A549 (cell line): ENCODE results near the gene ZNF213. TPM values are rescaled to one million over a fixed set of nuclear protein-coding genes. Genes with fewer than 3 reads are reported as not detected.
A peak's percentile ranks its signal among the peaks of the same experiment; 100 is the strongest.

Experiments used
- ATAC-seq, 2 experiments: fragments of 200-7000 bp in 1 of 2; fragments of >200 bp in 1 of 2; cut with Nextera tagmentation in 1 of 2; cut with Tn5 transposase in 1 of 2; 3 replicates each; pipeline versions ENCODE4 v1.8.0 to v1.9.1; 2018 to 2020; ENCODE audit warnings: mild to moderate bottlenecking in 1 of 2, moderate library complexity in 1 of 2
- CTCF ChIA-PET: fragments of 300-600 bp; sonication (Branson Sonifier 250); formaldehyde crosslinking; extraction: SDS; loops from one replicate; lab custom pipeline; 2021; ENCODE audit warnings: antibody characterized with exemption, inconsistent platforms; lab: Yijun Ruan, JAX
- POLR2A ChIA-PET: fragments of 350-600 bp; formaldehyde crosslinking; extraction: SDS; loops from one replicate; lab custom pipeline; 2021; ENCODE audit warnings: antibody characterized with exemption, inconsistent platforms; lab: Yijun Ruan, JAX
- DNase-seq, 2 experiments: peaks; one replicate each; pipeline versions ENCODE4 v3.0.0 to v3.0.0-alpha.2; 2011 to 2016; ENCODE audit warnings: low read depth in 1 of 2, low spot score in 1 of 2
- FAIRE-seq: peaks from 2 replicates; lab custom pipeline; 2011; peaks lifted over from hg19 to GRCh38; lab: Jason Lieb, UNC
- H3K27ac ChIP-seq, 2 experiments: fragments of >200 bp; sonication (Bioruptor Twin); formaldehyde crosslinking; 3 replicates each; pipeline ENCODE4 v1.5.1; 2016 to 2017
- H3K4me1 ChIP-seq: fragments of >200 bp; sonication (Bioruptor Twin); formaldehyde crosslinking; 3 replicates; pipeline ENCODE4 v1.6.1; 2016
- H3K4me2 ChIP-seq: fragments of >200 bp; sonication (Bioruptor Twin); formaldehyde crosslinking; 3 replicates; pipeline ENCODE4 v1.6.1; 2016
- H3K4me3 ChIP-seq: fragments of >200 bp; sonication (Bioruptor Twin); formaldehyde crosslinking; 3 replicates; pipeline ENCODE4 v1.5.1; 2016
- H3K9me3 ChIP-seq: fragments of >200 bp; sonication (Bioruptor Twin); formaldehyde crosslinking; 3 replicates; pipeline ENCODE4 v1.6.1; 2016
- CHD4 ChIP-seq: fragments of 200-600 bp; sonication (generic); IDR thresholded peaks from 2 replicates; pipeline ENCODE4 v1.6.1; 2016; ENCODE audit warnings: antibody characterized with exemption, mild to moderate bottlenecking, borderline replicate concordance
- EP300 ChIP-seq, 2 experiments: fragments of >200 bp; sonication (Bioruptor Twin); formaldehyde crosslinking; IDR thresholded peaks; 2 replicates in 1 of 2; 3 replicates in 1 of 2; pipeline ENCODE4 v1.6.1; 2016 to 2017
- GATA3 ChIP-seq: IDR thresholded peaks from 2 replicates; pipeline ENCODE4 v1.6.1; 2012; ENCODE audit warnings: borderline replicate concordance
- HDAC2 ChIP-seq: fragments of 200-600 bp; sonication (generic); IDR thresholded peaks from 2 replicates; pipeline ENCODE4 v1.6.1; 2016
- HOXA7 ChIP-seq: fragments of 250-450 bp; sonication (Bioruptor Pico); IDR thresholded peaks from 2 replicates; pipeline ENCODE4 v1.5.0; 2020; ENCODE audit warnings: mild to moderate bottlenecking, moderate library complexity
- HOXB5 ChIP-seq: fragments of 250-450 bp; sonication (Bioruptor Pico); IDR thresholded peaks from 2 replicates; pipeline ENCODE4 v1.5.0; 2020; ENCODE audit warnings: mild to moderate bottlenecking, moderate library complexity
- KDM5A ChIP-seq: fragments of 200-600 bp; sonication (generic); IDR thresholded peaks from 2 replicates; pipeline ENCODE4 v1.6.1; 2016; ENCODE audit warnings: antibody characterized with exemption, mild to moderate bottlenecking
- MAZ ChIP-seq: fragments of 150-350 bp; IDR thresholded peaks from 2 replicates; pipeline ENCODE4 v1.6.1; 2014; ENCODE audit warnings: antibody characterized with exemption, low read depth, low read length, borderline replicate concordance
- MYC ChIP-seq: IDR thresholded peaks from 2 replicates; pipeline ENCODE4 v1.6.1; 2012; ENCODE audit warnings: mild to moderate bottlenecking, inconsistent platforms, low read length, improper control_type of control experiment, borderline replicate concordance
- PHF8 ChIP-seq: fragments of 200-600 bp; sonication (generic); IDR thresholded peaks from 2 replicates; pipeline ENCODE4 v1.6.1; 2016; ENCODE audit warnings: low read depth, mild to moderate bottlenecking, antibody characterized with exemption, moderate library complexity, borderline replicate concordance
- POLR2A ChIP-seq: IDR thresholded peaks from 2 replicates; pipeline ENCODE4 v1.6.1; 2012; ENCODE audit warnings: mild to moderate bottlenecking, low read length
- RFX5 ChIP-seq: fragments of 450-650 bp; IDR thresholded peaks from 2 replicates; pipeline ENCODE4 v1.7.1; 2014; ENCODE audit warnings: antibody characterized with exemption, mild to moderate bottlenecking, moderate library complexity
- RNF2 ChIP-seq: fragments of 200-600 bp; sonication (generic); IDR thresholded peaks from 2 replicates; pipeline ENCODE4 v1.6.1; 2016; ENCODE audit warnings: low read depth, mild to moderate bottlenecking, antibody characterized with exemption, moderate library complexity, borderline replicate concordance
- SREBF2 ChIP-seq: fragments of 450-650 bp; IDR thresholded peaks from 2 replicates; pipeline ENCODE4 v1.6.1; 2014; ENCODE audit warnings: mild to moderate bottlenecking, moderate library complexity
- ZC3H11A ChIP-seq: fragments of 450-650 bp; IDR thresholded peaks from 2 replicates; pipeline ENCODE4 v1.6.1; 2014; ENCODE audit warnings: antibody characterized with exemption, mild to moderate bottlenecking
- ZFP36 ChIP-seq: fragments of 450-650 bp; IDR thresholded peaks from 2 replicates; pipeline ENCODE4 v1.6.1; 2014; ENCODE audit warnings: borderline replicate concordance; ENCODE audit not compliant: partially characterized antibody
- ZSCAN20 ChIP-seq: fragments of 250-450 bp; sonication (Bioruptor Pico); IDR thresholded peaks from 2 replicates; pipeline ENCODE4 v1.8.0; 2022; ENCODE audit warnings: mild to moderate bottlenecking, moderate library complexity
- WGBS: methylation state at CpG from one replicate; pipeline ENCODE4 v1.1.6; 2017; ENCODE audit errors: missing lambda C conversion rate; 5-methylcytosine and 5-hydroxymethylcytosine counted together
- polyA plus RNA-seq, 4 experiments: library from polyadenylated mRNA; depleted of rRNA in 3 of 4; stranded (reverse); fragments of >200 nt; fragmentation: RNase III in 1 of 4; extraction: RNeasy Plus Mini Kit Qiagen cat#74134 plus additional on column Dnase treatment in 1 of 4; gene quantifications; 2 replicates in 3 of 4; 3 replicates in 1 of 4; pipeline ENCODE4 v1.2.3, GENCODE V29; 2011 to 2017
- TF ChIP-seq, protein P1 (sequence below): IDR thresholded peaks from 2 replicates; pipeline ENCODE4 v1.6.1; 2012
- TF ChIP-seq, protein P2 (sequence below): fragments of 250-450 bp; sonication (Bioruptor Pico); IDR thresholded peaks from 2 replicates; pipeline ENCODE4 v1.5.0; 2021; ENCODE audit warnings: mild to moderate bottlenecking, moderate library complexity, borderline replicate concordance
- TF ChIP-seq, protein P3 (sequence below): fragments of 250-450 bp; sonication (Bioruptor Pico); IDR thresholded peaks from 2 replicates; pipeline ENCODE4 v1.5.0; 2020; ENCODE audit warnings: low read depth, mild to moderate bottlenecking, moderate library complexity
- TF ChIP-seq, protein P4 (sequence below): IDR thresholded peaks from 2 replicates; pipeline ENCODE4 v1.6.1; 2012; ENCODE audit warnings: low read depth, borderline replicate concordance

The ZNF213 gene
- polyA plus RNA-seq, 2 of the 4 experiments (the other 2 are of a cell fraction): 0.72 to 6.1 TPM

DNA sequence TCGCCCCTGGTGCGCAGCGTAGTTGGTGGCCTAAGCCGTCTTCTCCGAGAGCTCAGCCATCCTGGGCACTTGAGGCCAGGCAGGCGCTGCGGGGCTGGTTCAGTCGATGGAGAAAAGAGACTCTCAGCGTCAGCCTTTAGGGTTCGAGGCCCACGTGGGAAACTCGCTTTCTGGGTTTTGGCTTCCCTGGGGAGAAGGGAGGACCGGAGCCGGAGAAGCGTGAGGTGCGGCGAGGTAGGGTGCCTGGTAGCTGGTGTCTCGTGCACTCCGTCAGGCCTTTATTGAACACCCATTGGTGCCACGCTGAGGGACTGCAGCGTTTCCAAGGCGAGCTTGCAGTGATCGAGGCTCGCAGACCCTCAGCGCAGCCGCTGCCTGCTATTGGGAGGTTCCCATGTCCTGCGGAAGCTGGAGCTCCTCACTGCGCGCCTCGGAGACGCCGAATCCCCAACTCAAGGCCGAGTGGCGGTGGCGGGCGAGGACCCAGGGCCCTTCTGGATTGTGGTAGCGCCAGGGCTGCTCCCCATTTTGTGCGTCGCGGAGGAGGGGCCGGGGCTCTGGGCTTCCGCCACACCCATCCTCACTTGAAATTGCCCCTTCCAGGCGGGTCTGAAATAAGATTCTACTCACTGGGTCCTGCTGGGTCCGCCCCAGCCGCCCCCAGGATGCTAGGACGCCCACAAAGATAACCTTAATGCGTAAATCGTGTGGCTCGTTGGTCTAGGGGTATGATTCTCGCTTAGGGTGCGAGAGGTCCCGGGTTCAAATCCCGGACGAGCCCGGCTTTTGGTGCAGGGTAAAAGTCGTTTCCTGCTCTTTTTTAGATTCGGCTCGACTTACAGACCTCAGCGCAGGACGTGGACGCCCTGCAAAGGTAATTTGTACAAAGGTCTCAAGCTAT lies 54.3 kb downstream of the ZNF213 start:
- no peak for FAIRE-seq
- CTCF ChIA-PET: interaction anchor here (1.3 kb wide), 1 partner anchor 78 kb away, joined by 5 read pairs; no protein-coding TSS in a partner anchor
- DNase-seq: peak; percentile 52 to 91
- Histone ChIP-seq H3K27ac (peak overlapping the region; percentile 73 to 89), H3K4me3 (peak overlapping the region; percentile 71), H3K9me3 (no peaks in the 10 kb centered on the region), H3K4me1 (peaks cover 14% of the 10 kb centered on the region), H3K4me2 (peak overlapping the region; percentile 91)
- TF ChIP-seq MAZ (0 out of 2 replicates have a peak, but pooled peaks have one; percentile 65), ZSCAN20 (CRISPR knock-in tag) (no peak), RNF2 (peak; percentile 18; the same call in 1 of the 2 replicates), PHF8 (peak; percentile 43), GATA3 (0 out of 2 replicates have a peak, but pooled peaks have one; percentile 32), CHD4 (peak; percentile 16; the same call in 1 of the 2 replicates), MYC (no peak; the same call in 1 of the 2 replicates), RFX5 (0 out of 2 replicates have a peak, but pooled peaks have one; percentile 35), HOXB5 (0 out of 2 replicates have a peak, but pooled peaks have one; percentile 38), POLR2A (peak; percentile 47), HDAC2 (no peak), SREBF2 (peak; percentile 84)
- TF ChIP-seq, protein P1, sequence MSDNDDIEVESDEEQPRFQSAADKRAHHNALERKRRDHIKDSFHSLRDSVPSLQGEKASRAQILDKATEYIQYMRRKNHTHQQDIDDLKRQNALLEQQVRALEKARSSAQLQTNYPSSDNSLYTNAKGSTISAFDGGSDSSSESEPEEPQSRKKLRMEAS: peak; percentile 85
- TF ChIP-seq, protein P2, sequence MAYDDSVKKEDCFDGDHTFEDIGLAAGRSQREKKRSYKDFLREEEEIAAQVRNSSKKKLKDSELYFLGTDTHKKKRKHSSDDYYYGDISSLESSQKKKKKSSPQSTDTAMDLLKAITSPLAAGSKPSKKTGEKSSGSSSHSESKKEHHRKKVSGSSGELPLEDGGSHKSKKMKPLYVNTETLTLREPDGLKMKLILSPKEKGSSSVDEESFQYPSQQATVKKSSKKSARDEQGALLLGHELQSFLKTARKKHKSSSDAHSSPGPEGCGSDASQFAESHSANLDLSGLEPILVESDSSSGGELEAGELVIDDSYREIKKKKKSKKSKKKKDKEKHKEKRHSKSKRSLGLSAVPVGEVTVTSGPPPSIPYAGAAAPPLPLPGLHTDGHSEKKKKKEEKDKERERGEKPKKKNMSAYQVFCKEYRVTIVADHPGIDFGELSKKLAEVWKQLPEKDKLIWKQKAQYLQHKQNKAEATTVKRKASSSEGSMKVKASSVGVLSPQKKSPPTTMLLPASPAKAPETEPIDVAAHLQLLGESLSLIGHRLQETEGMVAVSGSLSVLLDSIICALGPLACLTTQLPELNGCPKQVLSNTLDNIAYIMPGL (CRISPR knock-in tag): peak; percentile 44; the same call in 1 of the 2 replicates
- TF ChIP-seq, protein P3, sequence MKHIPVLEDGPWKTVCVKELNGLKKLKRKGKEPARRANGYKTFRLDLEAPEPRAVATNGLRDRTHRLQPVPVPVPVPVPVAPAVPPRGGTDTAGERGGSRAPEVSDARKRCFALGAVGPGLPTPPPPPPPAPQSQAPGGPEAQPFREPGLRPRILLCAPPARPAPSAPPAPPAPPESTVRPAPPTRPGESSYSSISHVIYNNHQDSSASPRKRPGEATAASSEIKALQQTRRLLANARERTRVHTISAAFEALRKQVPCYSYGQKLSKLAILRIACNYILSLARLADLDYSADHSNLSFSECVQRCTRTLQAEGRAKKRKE: no peak
- TF ChIP-seq, protein P4, sequence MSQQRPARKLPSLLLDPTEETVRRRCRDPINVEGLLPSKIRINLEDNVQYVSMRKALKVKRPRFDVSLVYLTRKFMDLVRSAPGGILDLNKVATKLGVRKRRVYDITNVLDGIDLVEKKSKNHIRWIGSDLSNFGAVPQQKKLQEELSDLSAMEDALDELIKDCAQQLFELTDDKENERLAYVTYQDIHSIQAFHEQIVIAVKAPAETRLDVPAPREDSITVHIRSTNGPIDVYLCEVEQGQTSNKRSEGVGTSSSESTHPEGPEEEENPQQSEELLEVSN: peak; percentile 40; the same call in 1 of the 2 replicates
- POLR2A ChIA-PET: interaction anchor here (0.6 to 2.3 kb wide), 5 partner anchors 38 to 268 kb away, joined by 3 to 10 read pairs (median 4); partner anchors contain the start of genes ZNF213 and ZNF263
- under 1% methylated on average over 55 of the region's 61 CpGs for WGBS
- ATAC-seq: peak; percentile 44 to 57

DNA sequence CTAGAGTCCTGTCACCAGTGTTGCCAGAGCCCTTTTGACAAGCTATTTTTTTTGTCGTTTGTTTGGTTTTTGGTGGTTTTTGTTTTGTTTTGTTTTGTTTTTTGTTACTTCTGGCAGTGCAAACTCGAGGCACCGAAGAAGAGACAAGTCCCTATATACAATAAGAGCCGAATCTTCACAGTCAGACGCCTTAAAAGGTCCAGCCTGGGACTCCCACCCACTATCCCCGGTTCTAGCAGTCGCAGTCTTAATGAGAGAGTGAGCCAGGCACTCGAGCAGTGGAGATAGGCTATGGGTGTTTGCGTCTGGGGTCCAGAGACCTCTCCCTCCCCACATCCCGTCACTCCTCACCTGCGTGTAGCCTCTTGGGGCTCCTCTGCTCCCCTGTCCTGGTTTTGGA lies 55.0 kb downstream of the ZNF213 start:
- H3K4me2 ChIP-seq: peak overlapping the region; percentile 91
- peak overlapping the region in 1 of 2 experiments; percentile 45; a peak in 3 of 6 replicates for H3K27ac ChIP-seq
- no peaks in the 10 kb centered on the region for H3K9me3 ChIP-seq
- TF ChIP-seq EP300 (IDR thresholded peaks at IDR 0.05) (no peak), CHD4 (no peak), KDM5A (no peak), HOXA7 (CRISPR knock-in tag) (no peak), ZFP36 (no peak), ZC3H11A (no peak)
- FAIRE-seq (no peak), DNase-seq (no peak), ATAC-seq (no peak)
- peak overlapping the region; percentile 71 for H3K4me3 ChIP-seq
- peaks cover 14% of the 10 kb centered on the region for H3K4me1 ChIP-seq
- ChIA-PET POLR2A (interaction anchor here (1.4 kb wide), 1 partner anchor 267 kb away, joined by 3 read pairs; no protein-coding TSS in a partner anchor), CTCF (interaction anchor here (0.5 to 1.4 kb wide), 4 partner anchors 38 to 324 kb away, joined by 3 to 5 read pairs (median 4); no protein-coding TSS in a partner anchor)
- WGBS: 25% methylated on average over 11 of the region's 11 CpGs
